GM23338 (cell line): ENCODE data around the gene DNAAF9.

Source experiments
- CREB1 ChIP-seq: fragments of 250-450 bp; sonication (Bioruptor Pico); IDR thresholded peaks from 2 replicates; pipeline ENCODE4 v1.5.0; 2020; ENCODE audit warnings: low read depth, mild to moderate bottlenecking, moderate library complexity
- CTCF ChIP-seq, 2 experiments: fragments of 200-600 bp in 1 of 2; sonication (generic) in 1 of 2; conservative IDR thresholded peaks; 2 replicates each; pipeline versions ENCODE4 v1.5.1 to v1.6.1; 2016 to 2017; ENCODE audit warnings: antibody characterized with exemption in 2 of 2, low read depth in 2 of 2, mild to moderate bottlenecking in 2 of 2, moderate library complexity in 1 of 2
- ETS1 ChIP-seq: IDR thresholded peaks from 2 replicates; pipeline ENCODE4 v1.6.1; 2016; ENCODE audit warnings: antibody characterized with exemption
- EZH2 ChIP-seq: fragments of 200-600 bp; sonication (generic); IDR thresholded peaks from one replicate; pipeline ENCODE4 v1.8.0; 2017; ENCODE audit warnings: antibody characterized with exemption, mild to moderate bottlenecking, low read depth; ENCODE audit not compliant: unreplicated experiment
- EZH2phosphoT487 ChIP-seq: fragments of 200-600 bp; sonication (generic); IDR thresholded peaks from one replicate; pipeline ENCODE4 v1.8.1; 2018; ENCODE audit warnings: antibody characterized with exemption; ENCODE audit not compliant: unreplicated experiment
- JUNB ChIP-seq: IDR thresholded peaks from one replicate; pipeline ENCODE4 v1.6.1; 2016; ENCODE audit warnings: antibody characterized with exemption; ENCODE audit not compliant: unreplicated experiment
- POLR2AphosphoS5 ChIP-seq: IDR thresholded peaks from 2 replicates; pipeline ENCODE4 v1.6.1; 2016; ENCODE audit warnings: antibody characterized with exemption, low read depth
- REST ChIP-seq: IDR thresholded peaks from one replicate; pipeline ENCODE4 v1.6.1; 2018; ENCODE audit warnings: antibody characterized with exemption; ENCODE audit not compliant: unreplicated experiment
- ZNF331 ChIP-seq: fragments of 250-450 bp; sonication (Bioruptor Pico); IDR thresholded peaks from 2 replicates; pipeline ENCODE4 v1.5.0; 2020; ENCODE audit warnings: low read depth, mild to moderate bottlenecking, moderate library complexity

- no peak for TF ChIP-seq CTCF (conservative IDR thresholded peaks at IDR 0.05; ENCODE audit: low read depth in 2 of 2)
- no peak for TF ChIP-seq CREB1
- TF ChIP-seq EZH2phosphoT487, result no peak
- no peak for TF ChIP-seq POLR2AphosphoS5
- TF ChIP-seq REST, result no peak
- no peak for TF ChIP-seq EZH2
- no peak for TF ChIP-seq ZNF331
- no peak for TF ChIP-seq JUNB
- no peak for TF ChIP-seq ETS1
Observed at GRCh38 chr20:3421985-3422384, 14.5 kb upstream of the DNAAF9 start.
